Effector memory CD8-positive, alpha-beta T cell (primary cell): ENCODE measurements around the gene HVCN1.
"Not testable (repeated sequence)": the region's sequence is repeated elsewhere in the genome, so short reads cannot be mapped to it uniquely, and the experiment has no call there.

Experiments used
- ATAC-seq: fragments of 150-1000 bp; cut with Tn5 transposase; replicated peaks from 2 replicates; pipeline ENCODE4 v1.10.0; 2021; ENCODE audit warnings: mild to moderate bottlenecking, moderate library complexity
- DNase-seq, 3 experiments: peaks; one replicate each; pipeline ENCODE4 v3.0.0; 2021
- H3K27ac Mint-ChIP-seq, 2 donors: one replicate each; pipeline ENCODE4 v1.8.0; 2022; ENCODE audit warnings: mild to moderate bottlenecking in 2 of 2, mixed read lengths in 2 of 2, moderate library complexity in 2 of 2
- H3K27me3 Mint-ChIP-seq, 2 donors: one replicate each; pipeline ENCODE4 v1.8.0; 2022; ENCODE audit warnings: mixed read lengths in 2 of 2
- H3K36me3 Mint-ChIP-seq: one replicate; pipeline ENCODE4 v1.8.0; 2022; ENCODE audit warnings: mild to moderate bottlenecking, moderate library complexity, mixed read lengths; ENCODE audit not compliant: insufficient read depth
- H3K4me1 Mint-ChIP-seq, 2 donors: one replicate each; pipeline ENCODE4 v1.8.0; 2022; ENCODE audit warnings: low read depth in 2 of 2, mixed read lengths in 2 of 2
- H3K4me3 Mint-ChIP-seq, 2 donors: one replicate each; pipeline ENCODE4 v1.8.0; 2022; ENCODE audit warnings: mild to moderate bottlenecking in 2 of 2, mixed read lengths in 2 of 2, moderate library complexity in 2 of 2
- H3K9me3 Mint-ChIP-seq, 2 donors: one replicate each; pipeline ENCODE4 v1.8.0; 2022; ENCODE audit warnings: mixed read lengths in 2 of 2

Gene HVCN1

DNA sequence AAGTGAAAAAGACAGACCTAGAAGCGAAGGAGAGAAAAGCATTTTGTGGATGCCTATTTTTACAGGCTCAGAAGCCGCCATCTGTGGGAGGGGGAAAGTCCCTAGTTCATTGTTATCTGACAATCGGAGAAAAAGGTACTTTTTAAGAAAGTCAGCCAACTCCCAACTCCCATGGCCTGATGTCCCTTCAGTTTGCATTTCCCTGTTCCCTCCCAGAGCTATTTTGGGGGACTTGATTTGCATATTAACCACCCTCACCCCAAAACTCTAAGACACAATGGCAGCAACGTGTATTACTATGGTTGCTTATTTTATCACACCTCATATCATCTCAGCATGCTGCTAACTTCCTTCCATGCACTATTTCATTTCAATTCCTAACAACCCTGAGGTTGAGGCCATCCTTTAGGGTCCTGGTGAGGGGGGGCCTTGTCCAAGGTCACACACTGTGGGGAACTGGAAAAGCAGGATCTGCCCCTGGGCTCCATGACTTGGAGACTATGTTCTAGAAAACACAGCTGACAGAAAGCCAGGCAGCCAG lies 18.7 kb downstream of the HVCN1 start:
- no peaks in the 10 kb centered on the region for H3K36me3 Mint-ChIP-seq
- no peak overlapping the region for H3K4me3 Mint-ChIP-seq
- peaks cover 19 to 27% of the 10 kb centered on the region in 2 donors for H3K4me1 Mint-ChIP-seq
- H3K27ac Mint-ChIP-seq, result peak overlapping the region in 1 of 2 donors; percentile 86
- DNase-seq (no peak), ATAC-seq (peak; percentile 45)
- H3K27me3 Mint-ChIP-seq, result no peaks in the 10 kb centered on the region
- peaks cover 0 to 11% of the 10 kb centered on the region in 2 donors for H3K9me3 Mint-ChIP-seq

DNA sequence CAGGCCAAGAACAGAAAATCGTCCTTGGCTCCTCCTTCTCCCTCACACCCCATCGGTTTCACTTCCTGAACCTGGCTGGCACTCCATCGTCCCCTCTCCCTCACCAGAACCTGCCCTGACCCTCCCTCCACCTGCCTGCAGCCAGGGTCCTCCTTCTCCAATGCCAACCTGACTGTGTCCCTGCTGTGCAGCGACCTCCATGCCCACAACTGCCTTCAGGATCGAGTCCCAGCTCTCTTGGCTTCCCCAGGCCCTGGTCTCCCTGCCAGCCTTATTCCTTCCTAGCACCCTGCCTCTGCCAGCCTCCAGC lies 19.8 kb downstream of the HVCN1 start:
- H3K27me3 Mint-ChIP-seq, result no peaks in the 10 kb centered on the region
- peak overlapping the region; percentile 35 to 86 for H3K27ac Mint-ChIP-seq
- H3K36me3 Mint-ChIP-seq, result no peaks in the 10 kb centered on the region
- peaks cover 19 to 22% of the 10 kb centered on the region in 2 donors for H3K4me1 Mint-ChIP-seq
- ATAC-seq (no peak), DNase-seq (no peak)
- peaks cover 0 to 11% of the 10 kb centered on the region in 2 donors for H3K9me3 Mint-ChIP-seq
- H3K4me3 Mint-ChIP-seq, result no peak overlapping the region

DNA sequence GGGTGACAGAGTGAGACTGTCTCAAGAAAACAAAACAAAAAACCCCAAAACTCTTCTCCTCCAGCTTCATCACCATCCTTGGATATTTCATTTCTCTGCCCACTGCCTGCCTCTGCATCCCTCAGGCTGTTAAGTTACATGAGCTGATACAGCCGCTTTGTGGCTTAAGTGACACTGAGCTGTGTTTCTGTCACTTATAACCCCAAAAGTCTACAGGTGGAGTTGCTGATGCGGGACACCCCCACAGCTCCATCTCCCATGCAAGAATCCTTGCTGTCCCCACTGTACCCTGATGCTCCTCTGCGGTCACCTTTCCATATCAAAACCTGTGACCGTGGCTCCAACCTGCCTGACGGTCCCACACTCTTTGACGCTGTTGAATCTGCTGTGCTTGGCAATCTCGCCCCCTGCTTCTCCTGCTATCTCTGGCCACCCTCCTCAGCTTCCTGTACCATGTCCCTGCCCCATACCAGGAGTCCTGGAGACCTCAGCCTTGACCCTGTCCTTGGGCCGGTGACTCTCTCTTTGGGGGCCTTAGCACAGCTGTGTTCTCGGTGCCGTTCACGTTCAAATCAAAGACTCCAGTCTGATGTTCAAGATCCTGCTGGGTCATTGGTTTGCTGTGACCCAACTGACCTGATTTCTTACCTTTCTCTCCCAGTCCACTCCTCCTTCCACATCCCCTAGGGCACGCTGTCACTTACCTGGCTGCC lies 20.3 kb downstream of the HVCN1 start:
- DNase-seq (no peak), ATAC-seq (no peak)
- H3K36me3 Mint-ChIP-seq, result no peaks in the 10 kb centered on the region
- no peaks in the 10 kb centered on the region for H3K27me3 Mint-ChIP-seq
- peak overlapping the region; percentile 35 to 86 for H3K27ac Mint-ChIP-seq
- H3K4me3 Mint-ChIP-seq, result no peak overlapping the region
- peaks cover 0 to 11% of the 10 kb centered on the region in 2 donors for H3K9me3 Mint-ChIP-seq
- H3K4me1 Mint-ChIP-seq, result peaks cover 17 to 19% of the 10 kb centered on the region in 2 donors

DNA sequence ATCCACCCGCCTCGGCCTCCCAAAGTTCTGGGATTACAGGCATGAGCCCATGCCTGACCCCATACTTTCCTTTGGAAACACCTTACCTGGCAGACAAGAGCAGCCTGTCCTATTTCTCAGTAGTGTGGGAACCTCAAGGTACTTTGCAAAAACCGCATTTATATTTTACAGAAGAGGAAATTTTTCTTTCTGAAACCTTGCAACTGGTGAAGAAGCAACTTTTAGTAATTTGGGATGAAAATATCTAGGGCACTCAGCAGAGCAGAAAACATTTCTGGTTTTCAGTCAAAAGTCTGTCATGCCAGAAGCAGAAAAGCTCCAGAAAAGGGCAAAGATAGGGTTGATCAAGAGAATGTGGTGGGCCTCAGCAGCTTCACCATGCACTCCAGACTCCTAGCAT lies 21.2 kb downstream of the HVCN1 start:
- Mint-ChIP-seq H3K4me1 (peaks cover 17 to 21% of the 10 kb centered on the region in 2 donors), H3K9me3 (peaks cover 0 to 11% of the 10 kb centered on the region in 2 donors), H3K27me3 (no peaks in the 10 kb centered on the region), H3K4me3 (no peak overlapping the region), H3K36me3 (peaks cover under 1% of the 10 kb centered on the region), H3K27ac (no peak overlapping the region)
- DNase-seq, result no peak
- ATAC-seq, result no peak

DNA sequence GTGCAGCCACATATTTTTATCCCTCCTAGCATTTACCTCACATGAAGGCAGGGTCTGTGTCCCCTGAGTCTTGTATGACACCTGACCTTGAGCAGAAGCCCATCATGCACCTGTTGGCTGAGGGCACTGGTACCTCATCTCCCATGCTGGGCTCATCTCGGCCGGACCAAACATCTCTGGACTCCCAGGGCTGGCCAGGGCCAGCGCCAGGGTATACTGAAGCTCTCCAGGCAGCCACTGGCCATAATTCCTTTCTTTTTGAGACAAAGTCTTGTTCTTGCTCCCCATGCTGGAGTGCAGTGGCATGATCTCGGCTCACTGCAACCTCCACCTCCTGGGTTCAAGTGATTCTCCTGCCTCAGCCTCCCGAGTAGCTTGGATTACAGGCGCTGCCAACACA lies 22.0 kb downstream of the HVCN1 start:
- H3K27me3 Mint-ChIP-seq, result no peaks in the 10 kb centered on the region
- H3K4me1 Mint-ChIP-seq, result peaks cover 21 to 27% of the 10 kb centered on the region in 2 donors
- H3K36me3 Mint-ChIP-seq, result peaks cover 3% of the 10 kb centered on the region
- no peak overlapping the region for H3K4me3 Mint-ChIP-seq
- peaks cover 0 to 11% of the 10 kb centered on the region in 2 donors for H3K9me3 Mint-ChIP-seq
- DNase-seq (no peak), ATAC-seq (no peak)
- no peak overlapping the region for H3K27ac Mint-ChIP-seq

DNA sequence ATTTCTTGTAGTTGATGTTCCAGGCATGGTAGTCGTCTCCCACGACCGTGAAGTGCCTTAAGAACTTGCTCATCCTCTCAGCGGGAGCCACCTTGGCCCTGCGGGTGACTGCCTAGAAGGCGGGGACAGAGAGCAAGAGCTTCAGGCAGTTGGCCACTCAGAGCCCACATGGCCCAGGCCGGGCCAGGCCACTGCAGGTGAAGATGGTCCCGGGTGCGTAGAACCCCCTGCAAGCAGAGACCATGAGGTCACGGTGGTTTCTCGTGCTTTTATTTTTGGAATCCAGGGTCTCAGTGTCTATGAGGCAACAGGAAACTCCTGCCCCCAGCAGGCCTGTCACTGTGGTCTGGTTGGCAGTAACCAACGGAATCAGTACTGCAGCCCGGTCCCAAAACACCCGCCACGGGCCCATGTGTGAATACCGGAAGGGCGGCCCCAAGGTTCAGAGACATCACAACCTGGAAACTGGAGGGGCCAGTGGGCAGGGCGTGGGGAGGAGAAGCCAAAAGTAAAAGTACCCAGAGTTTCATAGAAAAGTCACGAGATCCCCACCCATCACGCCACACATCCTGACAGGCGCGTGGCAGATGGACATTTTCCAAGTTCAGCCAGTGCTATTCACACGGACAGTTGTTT lies 27.5 kb downstream of the HVCN1 start:
- Mint-ChIP-seq H3K36me3 (peaks cover 11% of the 10 kb centered on the region), H3K27ac (peak overlapping the region; percentile 88 to 95), H3K4me1 (peaks cover 17 to 18% of the 10 kb centered on the region in 2 donors), H3K4me3 (peak overlapping the region; percentile 67 to 78), H3K27me3 (no peaks in the 10 kb centered on the region), H3K9me3 (peaks cover 0 to 10% of the 10 kb centered on the region in 2 donors)
- DNase-seq, result peak; percentile 44 to 48 (median 46)
- ATAC-seq, result peak; percentile 91

DNA sequence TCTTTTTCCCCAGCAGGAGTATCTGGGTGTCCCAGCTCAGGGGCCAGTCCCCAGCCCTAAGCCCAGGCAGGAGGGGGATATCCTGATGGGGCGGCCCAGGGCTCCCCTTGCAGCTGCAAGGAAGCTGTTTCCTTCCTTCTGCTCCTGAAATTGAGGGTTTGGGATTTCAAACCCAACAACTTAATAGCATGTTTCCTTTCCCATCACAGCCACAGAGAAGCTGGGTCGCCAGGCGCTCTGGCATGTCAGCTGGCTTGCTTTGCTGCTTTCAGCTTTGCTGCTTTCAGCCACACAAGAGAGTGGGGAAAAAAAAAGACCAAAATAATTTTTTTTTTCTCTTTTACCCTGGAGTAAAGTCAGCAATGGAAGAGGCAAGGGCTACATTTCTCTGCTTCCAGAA lies 30.0 kb downstream of the HVCN1 start:
- ATAC-seq, result no peak
- peaks cover 13% of the 10 kb centered on the region for H3K36me3 Mint-ChIP-seq

DNA sequence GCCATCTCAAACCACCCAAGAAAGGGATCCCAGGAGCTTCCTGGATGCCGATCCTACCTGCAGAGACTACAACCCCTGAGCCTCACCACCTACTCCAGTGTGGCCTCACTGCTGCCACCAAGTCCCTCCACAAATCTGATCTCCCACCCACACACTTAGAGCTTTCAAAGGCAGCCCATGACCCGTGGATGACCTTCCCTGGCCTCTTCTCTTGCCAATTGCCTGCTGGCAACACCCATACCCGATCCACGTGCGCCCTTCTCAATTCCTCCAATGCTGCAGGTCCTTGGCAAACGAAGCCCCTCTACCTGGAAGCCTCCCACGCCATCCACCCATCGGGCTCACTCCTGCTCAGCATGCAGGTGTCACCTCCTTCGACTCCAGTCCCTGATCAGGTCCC lies 30.7 kb downstream of the HVCN1 start:
- Mint-ChIP-seq H3K36me3 (peaks cover 13% of the 10 kb centered on the region), H3K27me3 (no peaks in the 10 kb centered on the region), H3K4me1 (peaks cover 17 to 22% of the 10 kb centered on the region in 2 donors)

More for the DNA sequence above, 30.0 kb downstream of the HVCN1 start:
- peaks cover 17 to 22% of the 10 kb centered on the region in 2 donors for H3K4me1 Mint-ChIP-seq
- H3K9me3 Mint-ChIP-seq, result no peaks in the 10 kb centered on the region
- H3K4me3 Mint-ChIP-seq, result no peak overlapping the region
- no peaks in the 10 kb centered on the region for H3K27me3 Mint-ChIP-seq
- peak overlapping the region; percentile 74 to 84 for H3K27ac Mint-ChIP-seq
- DNase-seq, result no peak

DNA sequence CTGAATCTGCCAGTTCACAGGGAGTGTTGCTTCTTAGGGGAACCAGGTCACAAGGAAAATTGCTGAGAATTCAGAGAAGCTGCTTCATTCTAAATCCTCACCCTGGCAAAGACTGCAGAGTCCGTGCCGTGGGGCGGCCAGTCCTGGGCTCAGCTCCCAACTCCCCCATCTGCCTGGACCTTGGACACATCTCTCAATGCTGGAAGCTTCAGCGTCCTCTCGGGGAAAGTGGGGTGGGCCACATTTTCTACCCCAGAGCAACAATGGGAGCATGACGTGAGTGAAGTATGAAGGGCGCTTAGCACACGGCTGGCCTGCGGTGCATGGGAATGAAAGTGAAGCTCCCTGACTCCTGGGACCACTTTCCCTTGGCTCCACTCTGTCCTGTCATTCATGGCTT lies 31.2 kb downstream of the HVCN1 start:
- Mint-ChIP-seq H3K4me3 (no peak overlapping the region), H3K4me1 (peaks cover 17 to 20% of the 10 kb centered on the region in 2 donors), H3K27ac (peak overlapping the region; percentile 55 to 74), H3K9me3 (no peaks in the 10 kb centered on the region), H3K36me3 (peaks cover 13% of the 10 kb centered on the region), H3K27me3 (no peaks in the 10 kb centered on the region)
- no peak for DNase-seq
- ATAC-seq, result no peak

More for the DNA sequence above, 30.7 kb downstream of the HVCN1 start:
- Mint-ChIP-seq H3K4me3 (no peak overlapping the region), H3K9me3 (no peaks in the 10 kb centered on the region), H3K27ac (peak overlapping the region; percentile 55 to 74)
- DNase-seq (no peak), ATAC-seq (no peak)

DNA sequence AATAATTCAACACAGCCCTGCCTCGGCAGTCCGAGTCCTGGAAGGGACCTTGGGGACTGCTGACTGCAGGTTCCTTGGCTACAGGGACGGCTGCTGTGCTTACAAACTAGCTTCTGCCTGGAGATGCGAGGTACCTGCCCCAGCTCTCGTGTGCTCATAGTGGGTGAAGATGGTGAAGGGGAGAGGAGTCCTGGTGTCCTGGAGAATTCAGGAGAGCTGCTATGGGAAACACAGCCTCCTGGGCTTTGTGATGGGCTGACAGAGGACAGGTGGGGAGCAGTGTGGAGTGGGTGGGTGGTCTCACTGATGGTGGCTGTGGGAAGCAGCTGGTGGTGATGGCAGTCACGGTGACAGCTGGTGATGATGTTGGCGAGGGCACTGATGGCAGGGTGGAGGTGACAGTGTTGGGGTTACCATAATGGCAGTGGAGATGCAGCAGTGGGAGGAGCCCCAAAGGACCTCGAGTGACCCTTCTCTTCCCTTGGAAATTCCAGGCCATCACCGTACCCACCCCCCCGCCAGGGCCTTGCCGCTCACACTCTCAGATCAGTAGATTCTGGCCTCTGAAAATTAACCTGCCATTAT lies 32.8 kb downstream of the HVCN1 start:
- no peak overlapping the region for H3K4me3 Mint-ChIP-seq
- ATAC-seq (no peak), DNase-seq (no peak)
- no peaks in the 10 kb centered on the region for H3K9me3 Mint-ChIP-seq
- peaks cover 16% of the 10 kb centered on the region for H3K36me3 Mint-ChIP-seq
- H3K27me3 Mint-ChIP-seq, result no peaks in the 10 kb centered on the region
- peaks cover 5 to 7% of the 10 kb centered on the region in 2 donors for H3K4me1 Mint-ChIP-seq
- peak overlapping the region in 1 of 2 donors; percentile 53 for H3K27ac Mint-ChIP-seq

DNA sequence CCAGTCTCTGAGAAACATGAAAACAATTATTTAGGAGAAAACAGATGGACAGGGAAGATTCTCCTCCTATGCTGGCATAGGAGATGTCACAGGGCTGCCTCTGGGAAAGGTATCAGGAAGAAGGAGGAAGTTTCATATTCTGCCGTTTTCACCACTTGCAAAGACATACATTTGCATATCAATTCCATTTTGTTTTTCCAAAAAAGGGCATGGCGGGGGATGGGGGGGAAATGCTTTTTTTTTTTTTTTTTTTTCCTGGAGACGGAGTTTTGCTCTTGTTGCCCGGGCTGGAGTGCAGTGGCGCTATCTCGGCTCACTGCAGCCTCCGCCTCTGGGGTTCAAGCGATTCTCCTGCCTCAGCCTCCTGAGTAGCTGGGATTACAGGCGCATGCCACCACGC lies 34.7 kb downstream of the HVCN1 start:
- not testable (repeated sequence) for ATAC-seq, DNase-seq, H3K4me3 Mint-ChIP-seq, H3K4me1 Mint-ChIP-seq, H3K27ac Mint-ChIP-seq, H3K9me3 Mint-ChIP-seq, H3K27me3 Mint-ChIP-seq
- peaks cover 14% of the 10 kb centered on the region for H3K36me3 Mint-ChIP-seq

DNA sequence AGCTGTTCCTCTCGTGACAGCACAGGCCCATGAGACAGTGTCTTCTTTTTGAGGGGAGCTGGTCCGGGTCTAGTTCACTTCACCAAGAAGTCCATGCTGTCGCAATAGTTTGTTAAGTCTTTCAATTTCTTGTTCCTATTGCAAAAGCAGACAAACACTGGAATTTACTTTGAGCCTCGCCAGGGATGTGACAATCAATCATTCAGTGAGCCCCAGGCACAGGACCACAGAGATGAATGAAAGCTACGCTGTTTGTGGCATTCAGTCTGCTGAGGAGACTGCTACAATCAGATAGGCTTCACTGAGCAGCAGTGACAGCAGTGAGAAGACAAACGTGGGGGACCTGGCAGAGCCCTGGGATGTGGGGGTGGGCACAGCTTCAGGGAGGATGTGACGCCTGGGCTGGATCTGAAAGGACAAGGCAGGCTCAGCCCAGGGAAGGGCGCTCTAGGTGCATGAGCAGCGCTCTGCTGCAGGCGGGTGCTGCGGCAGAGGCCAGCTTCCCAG lies 39.5 kb downstream of the HVCN1 start:
- no peaks in the 10 kb centered on the region for H3K9me3 Mint-ChIP-seq
- ATAC-seq, result no peak
- peaks cover 0 to 3% of the 10 kb centered on the region in 2 donors for H3K4me1 Mint-ChIP-seq
- peaks cover 19% of the 10 kb centered on the region for H3K36me3 Mint-ChIP-seq
- no peaks in the 10 kb centered on the region for H3K27me3 Mint-ChIP-seq
- H3K27ac Mint-ChIP-seq, result no peak overlapping the region
- DNase-seq, result no peak
- no peak overlapping the region for H3K4me3 Mint-ChIP-seq

DNA sequence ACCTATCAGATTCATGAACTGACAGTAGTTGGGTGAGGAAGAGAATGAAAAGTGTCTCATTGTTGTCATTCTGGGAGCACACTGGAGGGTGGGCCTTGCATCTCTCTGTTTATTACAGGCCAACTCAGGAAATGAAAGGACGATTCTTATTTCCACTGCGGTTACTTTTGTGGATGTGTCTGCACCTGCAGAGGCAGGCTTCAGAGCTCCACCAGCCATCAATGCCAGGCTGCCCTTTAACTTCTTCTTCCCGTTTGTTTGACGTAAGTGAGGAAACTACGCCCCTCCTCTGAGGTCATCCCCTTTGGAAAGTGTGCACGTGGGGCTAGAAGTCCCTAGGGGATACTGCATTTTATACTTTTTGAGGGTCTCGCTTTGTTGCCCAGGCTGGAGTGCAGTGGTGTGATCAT lies 41.3 kb downstream of the HVCN1 start:
- no peaks in the 10 kb centered on the region for H3K9me3 Mint-ChIP-seq
- peaks cover 0 to 3% of the 10 kb centered on the region in 2 donors for H3K4me1 Mint-ChIP-seq
- H3K36me3 Mint-ChIP-seq, result peaks cover 17% of the 10 kb centered on the region
- H3K4me3 Mint-ChIP-seq, result no peak overlapping the region
- DNase-seq (no peak), ATAC-seq (peak; percentile 41)
- no peaks in the 10 kb centered on the region for H3K27me3 Mint-ChIP-seq
- peak overlapping the region in 1 of 2 donors; percentile 66 for H3K27ac Mint-ChIP-seq
